ENCODE data around the gene EPC2.

DNA sequence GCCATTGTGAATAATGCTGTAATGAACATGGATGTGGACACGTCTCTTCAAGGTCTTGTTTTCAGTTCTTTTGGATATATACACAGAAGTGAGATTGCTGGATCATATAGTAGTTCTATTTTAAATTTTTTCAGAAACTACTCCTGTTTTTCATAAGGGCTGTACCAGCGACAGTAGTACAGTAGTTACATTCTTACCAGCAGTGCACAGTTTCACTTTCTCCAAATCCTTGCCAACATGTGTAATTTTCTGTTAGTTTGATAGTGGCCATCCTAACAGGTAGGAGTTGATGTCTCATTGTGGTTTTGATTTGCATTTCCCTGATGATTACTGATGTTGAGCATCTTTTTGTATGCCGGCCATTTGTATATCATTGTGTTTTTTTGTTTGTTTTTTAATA is 81.7 kb downstream of the EPC2 start:
- TF ChIP-seq CTCF (IDR thresholded peaks at IDR 0.05; ENCODE audit: insufficient read depth, low read length): no peak
- no peak for TF ChIP-seq SPI1 (IDR thresholded peaks at IDR 0.05; ENCODE audit: borderline replicate concordance, low read depth)
- TF ChIP-seq POLR2AphosphoS5 (IDR thresholded peaks at IDR 0.05; ENCODE audit: low read depth): no peak

Data from HL-60 (cell line).